Cardiac muscle cell (in vitro differentiated cells and primary cell): ENCODE results near the gene CCDC93. TPM values are rescaled to one million over a fixed set of nuclear protein-coding genes. Genes with fewer than 3 reads are reported as not detected.
A peak's percentile ranks its signal among the peaks of the same experiment; 100 is the strongest.

Experiments
- DNase-seq, 2 donors: peaks; one replicate each; pipeline versions ENCODE4 v3.0.0 to v3.0.0-alpha.2; 2010 to 2017; ENCODE audit warnings: low read depth in 1 of 2, low spot score in 1 of 2
- H3K27ac ChIP-seq: fragments of 200-600 bp; sonication (generic); 2 replicates; pipeline ENCODE4 v1.5.1; 2016
- H3K27me3 ChIP-seq: fragments of 200-600 bp; sonication (generic); 2 replicates; pipeline ENCODE4 v1.6.0; 2016; ENCODE audit warnings: control low read depth
- H3K36me3 ChIP-seq: fragments of 200-600 bp; sonication (generic); 2 replicates; pipeline ENCODE4 v1.5.1; 2016; ENCODE audit warnings: control low read depth
- H3K4me1 ChIP-seq: fragments of 200-600 bp; sonication (generic); 2 replicates; pipeline ENCODE4 v1.8.1; 2017; ENCODE audit warnings: low read depth, mild to moderate bottlenecking, mixed run types
- H3K4me3 ChIP-seq: fragments of 200-600 bp; sonication (generic); 2 replicates; pipeline ENCODE4 v1.5.1; 2016; ENCODE audit warnings: mild to moderate bottlenecking
- H3K9me3 ChIP-seq: fragments of 200-600 bp; sonication (generic); 2 replicates; pipeline ENCODE4 v1.5.1; 2017; ENCODE audit warnings: low read depth, mild to moderate bottlenecking, control low read depth
- CTCF ChIP-seq: IDR thresholded peaks from 2 replicates; pipeline ENCODE4 v1.5.1; 2012; ENCODE audit warnings: low read depth, mild to moderate bottlenecking, low read length
- polyA plus RNA-seq: library from polyadenylated mRNA; unstranded; fragments of >200 nt; fragmentation: Nextera tagmentation; extraction: Ambion mirVana; gene quantifications from 2 replicates; pipeline ENCODE4 v1.2.1, GENCODE V29; 2016
- total RNA-seq: library from RNA; depleted of rRNA; stranded (reverse); fragments of >200 nt; gene quantifications from 2 replicates; pipeline ENCODE4 v1.2.3, GENCODE V29; 2016

The CCDC93 gene
- total and polyA plus RNA-seq, 2 experiments from 2014 or later: 16.9 to 20.8 TPM

- no peak overlapping the region for H3K27ac ChIP-seq
Observed at GRCh38 chr2:117958186-117958585, 55.7 kb downstream of the CCDC93 start.

GRCh38 chr2:117957616-117958015, 56.3 kb downstream of the CCDC93 start:
- H3K36me3 ChIP-seq: peaks cover 37% of the 10 kb centered on the region
- H3K4me1 ChIP-seq: no peaks in the 10 kb centered on the region
- H3K27ac ChIP-seq: no peak overlapping the region
- no peaks in the 10 kb centered on the region for H3K9me3 ChIP-seq
- DNase-seq: no peak
- no peak for TF ChIP-seq CTCF
- no peaks in the 10 kb centered on the region for H3K27me3 ChIP-seq
- H3K4me3 ChIP-seq: no peak overlapping the region

More at GRCh38 chr2:117958186-117958585, 55.7 kb downstream of the CCDC93 start:
- Histone ChIP-seq H3K4me1 (no peaks in the 10 kb centered on the region), H3K36me3 (peaks cover 37% of the 10 kb centered on the region), H3K27me3 (no peaks in the 10 kb centered on the region), H3K4me3 (no peak overlapping the region), H3K9me3 (no peaks in the 10 kb centered on the region)
- DNase-seq: peak in 1 of 2 donors; percentile 66
- TF ChIP-seq CTCF: no peak

- peaks cover 40% of the 10 kb centered on the region for H3K36me3 ChIP-seq
- TF ChIP-seq CTCF: peak; percentile 7
- H3K9me3 ChIP-seq: no peaks in the 10 kb centered on the region
- H3K4me3 ChIP-seq: no peak overlapping the region
- no peak overlapping the region for H3K27ac ChIP-seq
- H3K4me1 ChIP-seq: no peaks in the 10 kb centered on the region
- no peak for DNase-seq
- no peaks in the 10 kb centered on the region for H3K27me3 ChIP-seq
Observed at GRCh38 chr2:117956036-117956796, 57.7 kb downstream of the CCDC93 start.

GRCh38 chr2:117953231-117953630, 60.6 kb downstream of the CCDC93 start:
- no peaks in the 10 kb centered on the region for H3K4me1 ChIP-seq
- no peak for DNase-seq
- no peak for TF ChIP-seq CTCF
- no peaks in the 10 kb centered on the region for H3K27me3 ChIP-seq
- no peaks in the 10 kb centered on the region for H3K9me3 ChIP-seq
- H3K27ac ChIP-seq: no peak overlapping the region
- no peak overlapping the region for H3K4me3 ChIP-seq
- peaks cover 37% of the 10 kb centered on the region for H3K36me3 ChIP-seq

GRCh38 chr2:117952701-117953100, 61.2 kb downstream of the CCDC93 start:
- no peak for TF ChIP-seq CTCF
- DNase-seq: no peak
- Histone ChIP-seq H3K27me3 (no peaks in the 10 kb centered on the region), H3K27ac (no peak overlapping the region), H3K36me3 (peaks cover 34% of the 10 kb centered on the region), H3K4me3 (no peak overlapping the region), H3K4me1 (no peaks in the 10 kb centered on the region), H3K9me3 (no peaks in the 10 kb centered on the region)
